ENCODE results near the gene TTC16. TPM values are rescaled to one million over a fixed set of nuclear protein-coding genes. Genes with fewer than 3 reads are reported as not detected.
"Not testable (repeated sequence)": the region's sequence is repeated elsewhere in the genome, so short reads cannot be mapped to it uniquely, and the experiment has no call there.

Gene TTC16
- polyA plus RNA-seq, 3 donors: 0.11 to 0.41 (median 0.23) TPM

GRCh38 chr9:127773981-127774380 lies 58.1 kb downstream of the TTC16 start:
- no peak for DNase-seq (ENCODE audit: extremely low read depth in 1 of 11, low read depth in 9 of 11, low spot score in 4 of 11)

- no peak for DNase-seq (ENCODE audit: extremely low read depth in 1 of 11, low read depth in 9 of 11, low spot score in 4 of 11)
Measured at GRCh38 chr9:127776195-127776923, 60.5 kb downstream of the TTC16 start.

- no peak for DNase-seq (ENCODE audit: extremely low read depth in 1 of 11, low read depth in 9 of 11, low spot score in 4 of 11)
Measured at GRCh38 chr9:127776924-127777289, 61.0 kb downstream of the TTC16 start.

- DNase-seq (ENCODE audit: extremely low read depth in 1 of 11, low read depth in 9 of 11, low spot score in 4 of 11): no peak
Measured at GRCh38 chr9:127777368-127777980, 61.6 kb downstream of the TTC16 start.

GRCh38 chr9:127778280-127779135 lies 62.6 kb downstream of the TTC16 start, which contains the start of gene SH2D3C:
Gene SH2D3C, minus strand, starts transcription at chr9:127778666. Its CDS starts 39 bp downstream, at chr9:127778627.
- no peak for DNase-seq (ENCODE audit: extremely low read depth in 1 of 11, low read depth in 9 of 11, low spot score in 4 of 11)

- no peak for DNase-seq (ENCODE audit: extremely low read depth in 1 of 11, low read depth in 9 of 11, low spot score in 4 of 11)
Measured at GRCh38 chr9:127779136-127779981, 63.5 kb downstream of the TTC16 start.

- no peak for DNase-seq (ENCODE audit: extremely low read depth in 1 of 11, low read depth in 9 of 11, low spot score in 4 of 11)
Measured at GRCh38 chr9:127780126-127780885, 64.4 kb downstream of the TTC16 start.

DNA sequence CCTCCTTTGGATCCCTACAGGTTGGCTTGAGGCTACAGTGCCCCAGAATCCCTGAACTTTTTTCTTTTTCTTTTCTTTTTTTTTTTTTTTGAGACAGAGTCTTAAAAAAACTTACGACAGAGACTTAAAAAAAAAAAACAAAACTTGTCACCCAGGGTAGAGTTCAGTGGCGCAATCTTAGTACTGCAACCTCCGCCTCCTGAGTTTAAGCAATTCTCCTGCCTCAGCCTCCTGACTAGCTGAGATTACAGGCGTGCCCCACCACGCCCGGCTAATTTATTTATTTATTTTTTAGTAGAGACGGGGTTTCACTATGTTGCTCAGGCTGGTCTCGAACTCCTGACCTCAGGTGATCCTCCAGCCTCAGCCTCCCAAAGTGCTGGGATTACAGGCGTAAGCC lies 65.0 kb downstream of the TTC16 start:
- not testable (repeated sequence) for DNase-seq (ENCODE audit: extremely low read depth in 1 of 11, low read depth in 9 of 11, low spot score in 4 of 11)

Other genes with a start within 250 kb of the TTC16 start
- gene STXBP1, start 103.8 kb upstream of the TTC16 start, polyA plus RNA-seq (ENCODE audit: insufficient read length in 3 of 3): 10 to 100 TPM; 28.9 to 35.2 (median 30.2) TPM
- gene CFAP157, start 9.1 kb upstream of the TTC16 start, polyA plus RNA-seq (ENCODE audit: insufficient read length in 3 of 3): 1 to 10 TPM; 4.0 to 9.8 (median 5.2) TPM
- 10 to 100 TPM in 2 of 3 donors, 1 to 10 TPM in 1; 7.3 to 13.8 (median 13.0) TPM for gene PTRH1, start 416 bp upstream of the TTC16 start, polyA plus RNA-seq (ENCODE audit: insufficient read length in 3 of 3)
- 10 to 100 TPM; 12.1 to 19.0 (median 13.6) TPM for gene TOR2A, start 19.2 kb downstream of the TTC16 start, polyA plus RNA-seq (ENCODE audit: insufficient read length in 3 of 3)
- 10 to 100 TPM; 13.2 to 17.6 (median 16.1) TPM for gene SH2D3C, start 62.6 kb downstream of the TTC16 start, polyA plus RNA-seq (ENCODE audit: insufficient read length in 3 of 3)
- 10 to 100 TPM; 67.5 to 75.5 (median 73.9) TPM for gene CDK9, start 70.0 kb downstream of the TTC16 start, polyA plus RNA-seq (ENCODE audit: insufficient read length in 3 of 3)
- 10 to 100 TPM; 38.9 to 45.5 (median 44.7) TPM for gene FPGS, start 86.8 kb downstream of the TTC16 start, polyA plus RNA-seq (ENCODE audit: insufficient read length in 3 of 3)
- gene ENG, start 138.6 kb downstream of the TTC16 start, polyA plus RNA-seq (ENCODE audit: insufficient read length in 3 of 3): 10 to 100 TPM; 75.7 to 92.9 (median 83.7) TPM
- gene AK1, start 161.6 kb downstream of the TTC16 start, polyA plus RNA-seq (ENCODE audit: insufficient read length in 3 of 3): 10 to 100 TPM; 31.0 to 50.7 (median 36.3) TPM
- gene ST6GALNAC6, start 183.5 kb downstream of the TTC16 start, polyA plus RNA-seq (ENCODE audit: insufficient read length in 3 of 3): 10 to 100 TPM; 41.8 to 49.0 (median 42.4) TPM
- gene ST6GALNAC4, start 201.0 kb downstream of the TTC16 start, polyA plus RNA-seq (ENCODE audit: insufficient read length in 3 of 3): 10 to 100 TPM in 2 of 3 donors, 1 to 10 TPM in 1; 9.8 to 16.3 (median 13.1) TPM
- 1 to 10 TPM; 1.5 to 1.8 (median 1.7) TPM for gene PIP5KL1, start 214.7 kb downstream of the TTC16 start, polyA plus RNA-seq (ENCODE audit: insufficient read length in 3 of 3)
- gene DPM2, start 221.8 kb downstream of the TTC16 start, polyA plus RNA-seq (ENCODE audit: insufficient read length in 3 of 3): 10 to 100 TPM; 35.3 to 43.4 (median 36.3) TPM